Endothelial cell of umbilical vein (primary cell): ENCODE data around the gene NPPB.

Source experiments
- CTCF ChIP-seq, 2 donors: IDR thresholded peaks; 1 replicate in 1 of 2; 2 replicates in 1 of 2; pipeline ENCODE4 v1.5.1; 2011; ENCODE audit warnings: low read length in 2 of 2, mild to moderate bottlenecking in 2 of 2, moderate library complexity in 2 of 2, control low read depth in 1 of 2, inconsistent platforms in 1 of 2, low read depth in 1 of 2; ENCODE audit not compliant: insufficient read depth in 1 of 2; ENCODE audit errors: extremely low read depth in 1 of 2
- EZH2 ChIP-seq: IDR thresholded peaks from 2 replicates; pipeline ENCODE4 v1.6.1; 2012; ENCODE audit warnings: borderline replicate concordance, low read depth, mild to moderate bottlenecking, moderate library complexity, low read length, inconsistent platforms; ENCODE audit not compliant: severe bottlenecking
- JUN ChIP-seq: IDR thresholded peaks from 2 replicates; pipeline ENCODE4 v1.6.1; 2011; ENCODE audit warnings: borderline replicate concordance, low read depth; ENCODE audit not compliant: insufficient read length, insufficient read depth
- MYC ChIP-seq: IDR thresholded peaks from one replicate; pipeline ENCODE4 v1.6.1; 2011; ENCODE audit warnings: mild to moderate bottlenecking, low read depth, low read length
- POLR2A ChIP-seq: IDR thresholded peaks from 2 replicates; pipeline ENCODE4 v1.6.1; 2012; ENCODE audit warnings: low read depth, mild to moderate bottlenecking, control low read depth, low read length
- POLR2AphosphoS5 ChIP-seq: IDR thresholded peaks from 2 replicates; pipeline ENCODE4 v1.6.1; 2012; ENCODE audit warnings: low read depth, mild to moderate bottlenecking, control low read depth, low read length, moderate library complexity; ENCODE audit not compliant: insufficient read depth

GRCh38 chr1:11860083-11860482, 1.3 kb upstream of the NPPB start:
- no peak for TF ChIP-seq JUN
- TF ChIP-seq CTCF (IDR thresholded peaks at IDR 0.05; ENCODE audit: extremely low read depth in 1 of 2, insufficient read depth in 1 of 2, low read depth in 1 of 2, low read length in 2 of 2): no peak
- TF ChIP-seq EZH2: no peak
- no peak for TF ChIP-seq POLR2A
- TF ChIP-seq POLR2AphosphoS5: no peak
- no peak for TF ChIP-seq MYC
